ENCODE measurements around the gene PLXNA2. TPM values are rescaled to one million over a fixed set of nuclear protein-coding genes. Genes with fewer than 3 reads are reported as not detected.

PLXNA2 gene
- total RNA-seq, 1 experiment from 2014 or later, result 0.89 TPM

- Histone ChIP-seq H3K79me2 (ENCODE audit: insufficient read depth, low read length) (no peaks in the 10 kb centered on the region), H3K4me2 (ENCODE audit: low read length) (no peak overlapping the region), H3K4me1 (ENCODE audit: control insufficient read depth in 1 of 2, insufficient read depth in 2 of 2, low read length in 2 of 2) (no peaks in the 10 kb centered on the region), H2AFZ (ENCODE audit: low read depth, low read length, poor library complexity, severe bottlenecking) (no peak overlapping the region), H3K9ac (ENCODE audit: low read length) (no peak overlapping the region), H3K27me3 (ENCODE audit: insufficient read depth, low read length) (peaks cover 82% of the 10 kb centered on the region), H3K9me2 (ENCODE audit: insufficient read depth) (no peaks in the 10 kb centered on the region), H3K4me3 (replicated peaks in 1 of 2; ENCODE audit: low read depth in 1 of 2, low read length in 2 of 2) (no peak overlapping the region), H4K20me1 (ENCODE audit: insufficient read depth) (no peaks in the 10 kb centered on the region), H3K27ac (ENCODE audit: low read depth, low read length) (no peak overlapping the region), H3K9me3 (ENCODE audit: control insufficient read depth in 1 of 2, insufficient read depth in 1 of 2, low read depth in 1 of 2, low read length in 2 of 2) (no peaks in the 10 kb centered on the region), H3K36me3 (ENCODE audit: control insufficient read depth in 1 of 2, insufficient read depth in 2 of 2, low read length in 2 of 2) (no peaks in the 10 kb centered on the region)
- no peak for ATAC-seq
- ChIA-PET CTCF (no interaction called here), RAD21 (ENCODE audit: low non-redundant PET in 1 of 2, low total read pairs in 2 of 2, uncharacterized antibody in 2 of 2, unreplicated experiment in 2 of 2) (no interaction called here), POLR2A (no interaction called here)
- no peak for DNase-seq (ENCODE audit: low read depth, low spot score)
- intact Hi-C loops (cut with micrococcal nuclease), result no loop called here
- no TSS peak for BruUV-seq (replicated peaks)
- TF ChIP-seq POLR2A (IDR thresholded peaks at IDR 0.05; ENCODE audit: borderline replicate concordance, extremely low read depth, insufficient read depth, insufficient read length), result no peak
- TF ChIP-seq REST (IDR thresholded peaks at IDR 0.05; ENCODE audit: low read depth), result no peak
- no peak for TF ChIP-seq RAD21 (IDR thresholded peaks at IDR 0.05; ENCODE audit: low read depth)
- TF ChIP-seq ATF3 (IDR thresholded peaks at IDR 0.05), result no peak
- no peak for TF ChIP-seq MAX (IDR thresholded peaks at IDR 0.05)
- TF ChIP-seq YY1 (IDR thresholded peaks at IDR 0.05; ENCODE audit: extremely low read depth, insufficient replicate concordance, low read depth, low read length), result no peak
- no peak for TF ChIP-seq EGR1 (IDR thresholded peaks at IDR 0.05; ENCODE audit: low read depth)
- no peak for TF ChIP-seq POLR2AphosphoS5 (IDR thresholded peaks at IDR 0.05; ENCODE audit: low read depth, low read length)
- TF ChIP-seq SRF (IDR thresholded peaks at IDR 0.05; ENCODE audit: low read depth), result no peak
- TF ChIP-seq CTCF (IDR thresholded peaks at IDR 0.05 in 2 of 3, conservative IDR thresholded peaks at IDR 0.05 in 1 of 3; ENCODE audit: borderline replicate concordance in 1 of 3, insufficient read depth in 1 of 3, low read depth in 2 of 3, low read length in 2 of 3), result no peak
- TF ChIP-seq CEBPB (IDR thresholded peaks at IDR 0.05; ENCODE audit: low read depth), result no peak
- no peak for TF ChIP-seq JUND (IDR thresholded peaks at IDR 0.05)
These were observed 32.7 kb upstream of the PLXNA2 start for GRCh38 chr1:208276757-208277435.

Data from HCT116 (cell line).